T-cell (primary cell): ENCODE results near the gene PET117. TPM values are rescaled to one million over a fixed set of nuclear protein-coding genes. Genes with fewer than 3 reads are reported as not detected.
A peak's percentile ranks its signal among the peaks of the same experiment; 100 is the strongest.

Source experiments
- ATAC-seq, 4 experiments: fragments of 200-7000 bp in 3 of 4; fragments of 150-1000 bp in 1 of 4; cut with Tn5 transposase; replicated peaks in 1 of 4; 1 replicate in 3 of 4; 2 replicates in 1 of 4; pipeline ENCODE4 v1.10.0; 2021; ENCODE audit warnings: moderate library complexity in 3 of 4, mild to moderate bottlenecking in 2 of 4, moderate number of reproducible peaks in 1 of 4
- CTCF ChIA-PET, 2 donors: fragments of 300-600 bp; sonication (Branson Sonifier 250); formaldehyde crosslinking; loops; one replicate each; lab custom pipeline; 2022; ENCODE audit warnings: antibody characterized with exemption in 2 of 2; lab: Charles Lee
- POLR2A ChIA-PET, 2 donors: fragments of 300-600 bp; sonication (Branson Sonifier 250); formaldehyde crosslinking; loops; one replicate each; lab custom pipeline; 2022; ENCODE audit warnings: antibody characterized with exemption in 2 of 2; lab: Charles Lee
- DNase-seq, 35 experiments: peaks; one replicate each; pipeline versions ENCODE4 v3.0.0 to v3.0.0-alpha.2; 2013 to 2023
- H3K27ac ChIP-seq: one replicate; pipeline ENCODE4 v1.5.1; 2013; ENCODE audit warnings: low read length
- H3K27me3 ChIP-seq, 2 experiments: replicated peaks in 1 of 2; 1 replicate in 1 of 2; 2 replicates in 1 of 2; pipeline versions ENCODE4 v1.6.1 to v1.7.0; 2013; ENCODE audit warnings: low read length in 1 of 2, mixed read lengths in 1 of 2; ENCODE audit not compliant: control insufficient read depth in 2 of 2, insufficient read depth in 2 of 2; ENCODE audit errors: extremely low read depth in 1 of 2
- H3K36me3 ChIP-seq, 2 donors: 1 replicate in 1 of 2; 2 replicates in 1 of 2; pipeline versions ENCODE4 v1.6.1 to v1.7.0; 2013; ENCODE audit warnings: low read length in 1 of 2; ENCODE audit not compliant: control insufficient read depth in 2 of 2, insufficient read depth in 1 of 2; ENCODE audit errors: extremely low read depth in 1 of 2
- H3K4me1 ChIP-seq, 2 experiments: 1 replicate in 1 of 2; 2 replicates in 1 of 2; pipeline versions ENCODE4 v1.6.1 to v1.7.0; 2013; ENCODE audit warnings: low read length in 2 of 2, mixed read lengths in 1 of 2; ENCODE audit not compliant: insufficient read depth in 2 of 2, control insufficient read depth in 1 of 2; ENCODE audit errors: extremely low read depth in 1 of 2
- H3K4me3 ChIP-seq, 2 donors: 1 replicate in 1 of 2; 2 replicates in 1 of 2; pipeline versions ENCODE4 v1.5.1 to v1.7.0; 2013; ENCODE audit warnings: mild to moderate bottlenecking in 2 of 2, low read length in 1 of 2, moderate library complexity in 1 of 2; ENCODE audit not compliant: control insufficient read depth in 1 of 2; ENCODE audit errors: extremely low read depth in 1 of 2
- H3K9me3 ChIP-seq: 2 replicates; pipeline ENCODE4 v1.7.0; 2013
- H3K27ac Mint-ChIP-seq, 2 donors: one replicate each; pipeline ENCODE4 v1.8.0; 2020 to 2021; ENCODE audit warnings: mild to moderate bottlenecking in 2 of 2, mixed read lengths in 2 of 2
- H3K27me3 Mint-ChIP-seq, 2 donors: one replicate each; pipeline ENCODE4 v1.8.0; 2021 to 2022; ENCODE audit warnings: mixed read lengths in 2 of 2
- H3K36me3 Mint-ChIP-seq: one replicate; pipeline ENCODE4 v1.8.0; 2021; ENCODE audit warnings: mixed read lengths
- H3K4me1 Mint-ChIP-seq, 3 donors: one replicate each; pipeline ENCODE4 v1.8.0; 2020 to 2022; ENCODE audit warnings: mixed read lengths in 3 of 3, mild to moderate bottlenecking in 1 of 3
- H3K4me3 Mint-ChIP-seq, 3 donors: one replicate each; pipeline ENCODE4 v1.8.0; 2020 to 2022; ENCODE audit warnings: mild to moderate bottlenecking in 3 of 3, mixed read lengths in 3 of 3, moderate library complexity in 3 of 3
- H3K9me3 Mint-ChIP-seq, 3 donors: one replicate each; pipeline ENCODE4 v1.8.0; 2020 to 2022; ENCODE audit warnings: mixed read lengths in 3 of 3
- WGBS: methylation state at CpG from one replicate; pipeline ENCODE4 v1.1.5; 2013; ENCODE audit warnings: missing lambda C conversion rate; ENCODE audit not compliant: insufficient coverage; 5-methylcytosine and 5-hydroxymethylcytosine counted together
- total RNA-seq, 35 experiments: library from RNA in 6 of 35; stranded (reverse) in 6 of 35; fragments of 120-200 nt in 1 of 35; gene quantifications; one replicate each; pipeline versions ENCODE4 v1.2.1 to v1.2.4 and lab custom pipeline; 2013 to 2026

PET117 gene
- total RNA-seq, 5 donors from 2014 or later (not counting 1 experiment from before 2014, with no cell fraction given): 10.0 to 15.6 (median 13.4) TPM

DNA sequence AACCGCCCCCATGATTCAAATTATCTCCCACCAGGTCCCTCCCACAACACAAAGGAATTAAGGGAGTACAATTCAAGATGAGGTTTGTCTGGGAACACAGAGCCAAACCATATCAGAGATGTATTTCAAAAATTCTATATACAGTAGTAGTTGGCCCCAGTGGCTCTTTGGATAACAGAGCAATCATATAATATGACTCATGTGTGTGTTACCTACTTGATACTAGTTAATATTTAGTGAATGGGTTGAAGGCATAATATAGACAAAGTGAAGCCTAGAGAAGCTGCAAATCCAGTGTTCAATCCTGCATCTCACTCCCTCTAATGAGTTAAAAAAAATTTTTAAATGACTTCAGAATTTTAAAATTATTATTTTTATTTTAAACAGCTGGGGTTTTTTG, 43.2 kb downstream of the PET117 start:
- WGBS: no CpG with 5 or more reads among the region's 1 CpG

DNA sequence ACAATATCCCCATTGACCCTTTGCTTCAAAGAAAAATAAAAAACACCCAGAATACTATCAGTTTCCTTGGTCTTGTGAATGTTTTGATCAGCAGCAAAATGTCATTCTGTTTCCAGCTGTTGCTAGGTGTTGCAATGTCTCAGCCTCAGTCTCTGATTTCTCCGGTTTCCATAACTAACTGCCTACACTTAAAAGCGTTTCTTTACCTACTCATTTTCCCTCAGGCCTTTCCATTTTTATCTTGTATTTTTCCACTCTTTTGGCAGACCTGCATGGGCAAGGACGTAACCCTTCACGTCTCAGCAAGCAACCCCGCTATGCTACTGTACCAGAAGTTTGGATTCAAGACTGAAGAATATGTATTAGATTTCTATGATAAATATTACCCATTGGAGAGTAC, 49.4 kb downstream of the PET117 start:
- H3K4me1 ChIP-seq: no peaks in the 10 kb centered on the region
- Mint-ChIP-seq H3K9me3 (no peaks in the 10 kb centered on the region), H3K4me3 (no peak overlapping the region), H3K36me3 (peaks cover 62% of the 10 kb centered on the region), H3K27ac (no peak overlapping the region), H3K27me3 (no peaks in the 10 kb centered on the region), H3K4me1 (no peaks in the 10 kb centered on the region)
- 93% methylated on average over 2 of the region's 5 CpGs for WGBS
- DNase-seq (no peak), ATAC-seq (no peak)
- POLR2A ChIA-PET: no interaction called here
- peaks cover 13 to 69% of the 10 kb centered on the region in 2 donors for H3K36me3 ChIP-seq
- H3K9me3 ChIP-seq: no peaks in the 10 kb centered on the region
- no peak overlapping the region for H3K27ac ChIP-seq
- CTCF ChIA-PET: no interaction called here
- H3K4me3 ChIP-seq: no peak overlapping the region
- no peaks in the 10 kb centered on the region for H3K27me3 ChIP-seq

More for the DNA sequence above, 43.2 kb downstream of the PET117 start:
- no peak overlapping the region for H3K4me3 Mint-ChIP-seq
- Histone ChIP-seq H3K27ac (no peak overlapping the region), H3K4me1 (no peaks in the 10 kb centered on the region), H3K4me3 (no peak overlapping the region), H3K36me3 (peaks cover 4 to 56% of the 10 kb centered on the region in 2 donors), H3K9me3 (no peaks in the 10 kb centered on the region), H3K27me3 (no peaks in the 10 kb centered on the region)
- H3K36me3 Mint-ChIP-seq: peaks cover 75% of the 10 kb centered on the region
- no peaks in the 10 kb centered on the region for H3K27me3 Mint-ChIP-seq
- peaks cover 0 to 5% (median 0%) of the 10 kb centered on the region in 3 donors for H3K4me1 Mint-ChIP-seq
- peaks cover 5 to 10% (median 6%) of the 10 kb centered on the region in 3 donors for H3K9me3 Mint-ChIP-seq
- CTCF ChIA-PET: interaction anchor here (0.7 kb wide), 3 partner anchors 31 to 678 kb away, joined by 3 to 5 read pairs (median 4); no protein-coding TSS in a partner anchor
- POLR2A ChIA-PET: interaction anchor here in 1 of 2 donors (0.5 to 0.6 kb wide), 2 partner anchors 29 to 43 kb away, joined by 3 to 6 read pairs; no protein-coding TSS in a partner anchor
- H3K27ac Mint-ChIP-seq: no peak overlapping the region
- ATAC-seq: no peak
- DNase-seq: no peak

DNA sequence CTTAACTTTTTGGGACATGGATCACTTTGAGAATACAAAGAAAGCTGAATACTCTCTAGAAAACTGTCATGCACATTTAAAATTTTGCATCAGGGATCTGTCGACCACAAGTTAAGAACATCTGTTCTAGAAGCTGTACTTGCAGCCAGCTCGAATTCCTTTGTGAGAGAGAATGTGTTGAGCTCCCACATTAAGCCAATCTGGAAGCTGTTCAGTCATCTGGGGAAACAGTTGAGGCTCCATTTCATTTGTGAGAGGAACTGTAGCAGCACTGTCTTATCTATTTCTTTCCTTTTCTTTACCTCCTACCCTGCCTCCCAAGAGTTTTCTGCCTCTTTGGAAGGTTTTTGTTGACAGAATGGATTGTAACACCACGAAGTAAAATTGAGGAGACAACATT, 50.8 kb downstream of the PET117 start:
- Mint-ChIP-seq H3K4me3 (no peak overlapping the region), H3K36me3 (peaks cover 52% of the 10 kb centered on the region), H3K9me3 (no peaks in the 10 kb centered on the region), H3K27me3 (no peaks in the 10 kb centered on the region), H3K4me1 (no peaks in the 10 kb centered on the region), H3K27ac (peak overlapping the region in 1 of 2 donors; percentile 55)
- H3K36me3 ChIP-seq: peaks cover 13 to 56% of the 10 kb centered on the region in 2 donors
- ATAC-seq (no peak), DNase-seq (no peak)
- no peaks in the 10 kb centered on the region for H3K9me3 ChIP-seq
- 83% methylated on average over 2 of the region's 3 CpGs for WGBS
- no peaks in the 10 kb centered on the region for H3K4me1 ChIP-seq
- CTCF ChIA-PET: no interaction called here
- H3K4me3 ChIP-seq: no peak overlapping the region
- no peaks in the 10 kb centered on the region for H3K27me3 ChIP-seq
- POLR2A ChIA-PET: interaction anchor here in 1 of 2 donors (0.7 kb wide), 1 partner anchor 43 kb away, joined by 3 read pairs; no protein-coding TSS in a partner anchor
- H3K27ac ChIP-seq: no peak overlapping the region

DNA sequence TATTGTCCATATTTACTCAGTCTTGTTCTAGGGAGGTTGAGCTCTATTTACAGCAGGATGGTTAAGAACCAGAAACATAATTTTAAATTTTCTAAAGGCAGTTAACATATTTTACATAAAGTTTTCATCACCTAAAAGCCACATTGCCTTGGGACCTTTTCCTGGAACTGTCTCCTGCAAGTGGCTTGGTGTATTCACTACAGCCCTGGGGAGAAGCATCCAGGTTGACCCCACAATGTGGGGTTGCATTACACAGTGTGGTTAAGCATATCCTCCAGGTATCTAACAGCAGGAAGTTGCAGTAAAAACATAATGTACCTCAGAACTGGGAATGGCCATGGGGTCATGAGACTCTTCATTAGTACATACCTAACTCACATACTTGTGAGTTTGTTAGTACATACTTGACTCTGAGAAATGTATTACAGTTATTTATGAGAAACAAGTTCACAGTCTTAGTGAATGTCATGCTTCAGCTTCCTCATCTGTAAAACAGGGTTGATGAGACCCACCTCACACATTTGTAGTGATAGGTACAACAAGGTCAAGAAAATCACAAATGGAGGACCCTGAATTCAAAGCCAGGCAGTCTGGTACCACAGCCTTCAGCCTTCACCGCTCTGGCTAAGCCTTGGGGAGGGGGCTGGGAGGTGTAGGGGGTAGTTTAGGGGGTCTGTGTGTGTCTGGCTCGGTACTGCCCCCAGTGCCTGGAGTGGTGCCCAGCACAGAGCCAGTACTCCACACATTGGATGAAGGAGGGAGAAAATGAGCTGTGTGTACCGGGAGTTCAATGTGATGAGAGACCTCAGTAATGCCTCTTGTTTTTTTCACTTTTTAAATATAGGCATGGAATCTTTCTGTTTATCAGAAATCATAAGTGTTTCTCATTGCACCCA, 52.9 kb downstream of the PET117 start:
- POLR2A ChIA-PET: no interaction called here

DNA sequence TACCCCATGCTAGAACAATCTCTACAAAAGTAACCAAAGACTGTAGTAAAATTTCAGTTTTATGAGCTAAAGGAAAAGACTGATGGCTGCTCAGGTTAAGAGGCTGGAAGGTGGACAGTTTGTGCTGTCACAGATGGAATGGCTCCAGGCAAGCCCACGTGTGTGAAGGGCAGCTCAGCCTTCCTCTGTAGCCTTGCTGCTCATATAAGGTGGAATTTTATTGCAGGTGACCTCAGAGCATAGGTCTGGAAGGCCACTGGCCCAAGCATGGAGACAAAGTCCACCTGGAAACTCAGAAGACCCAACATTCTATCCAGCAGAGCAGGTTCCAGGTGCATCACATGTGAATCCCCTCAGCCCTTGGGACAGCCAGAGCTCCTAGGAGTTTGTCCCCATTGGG, 53.6 kb downstream of the PET117 start:
- DNase-seq (no peak), ATAC-seq (no peak)
- Histone ChIP-seq H3K27ac (no peak overlapping the region), H3K9me3 (no peaks in the 10 kb centered on the region), H3K36me3 (peaks cover 8 to 28% of the 10 kb centered on the region in 2 donors), H3K4me3 (no peak overlapping the region), H3K27me3 (no peaks in the 10 kb centered on the region), H3K4me1 (no peaks in the 10 kb centered on the region)
- peaks cover 32% of the 10 kb centered on the region for H3K36me3 Mint-ChIP-seq
- 100% methylated on average over 1 of the region's 1 CpG for WGBS
- H3K4me1 Mint-ChIP-seq: no peaks in the 10 kb centered on the region
- H3K27me3 Mint-ChIP-seq: no peaks in the 10 kb centered on the region
- H3K4me3 Mint-ChIP-seq: no peak overlapping the region
- no peaks in the 10 kb centered on the region for H3K9me3 Mint-ChIP-seq
- H3K27ac Mint-ChIP-seq: no peak overlapping the region
- ChIA-PET POLR2A (no interaction called here), CTCF (no interaction called here)

More for the DNA sequence above, 52.9 kb downstream of the PET117 start:
- Mint-ChIP-seq H3K27ac (peak overlapping the region in 1 of 2 donors; percentile 16), H3K4me3 (no peak overlapping the region), H3K4me1 (no peaks in the 10 kb centered on the region), H3K27me3 (no peaks in the 10 kb centered on the region), H3K9me3 (no peaks in the 10 kb centered on the region), H3K36me3 (peaks cover 38% of the 10 kb centered on the region)
- no peak for ATAC-seq
- Histone ChIP-seq H3K36me3 (peaks cover 13 to 35% of the 10 kb centered on the region in 2 donors), H3K9me3 (no peaks in the 10 kb centered on the region), H3K4me3 (no peak overlapping the region), H3K4me1 (no peaks in the 10 kb centered on the region), H3K27ac (no peak overlapping the region), H3K27me3 (no peaks in the 10 kb centered on the region)
- CTCF ChIA-PET: no interaction called here
- WGBS: 90% methylated on average over 1 of the region's 3 CpGs
- DNase-seq: no peak
